KOPT-K1 (cell line): ENCODE measurements around the gene ZFAND2A.
"Not testable (repeated sequence)": the region's sequence is repeated elsewhere in the genome, so short reads cannot be mapped to it uniquely, and the experiment has no call there.

Source experiments
- H3K27ac ChIP-seq: fragments of 200-600 bp; sonication (generic); 2 replicates; pipeline ENCODE4 v1.5.1; 2016; ENCODE audit warnings: antibody characterized with exemption, mild to moderate bottlenecking, low read depth, low read length; ENCODE audit not compliant: poor library complexity, severe bottlenecking
- H3K36me3 ChIP-seq: fragments of 200-600 bp; sonication (generic); 2 replicates; pipeline ENCODE4 v1.5.1; 2017; ENCODE audit warnings: antibody characterized with exemption, mild to moderate bottlenecking, low read length, moderate library complexity; ENCODE audit not compliant: insufficient read depth
- H3K9me3 ChIP-seq: fragments of 200-600 bp; sonication (generic); 2 replicates; pipeline ENCODE4 v1.5.1; 2017; ENCODE audit warnings: antibody characterized with exemption, low read length, mild to moderate bottlenecking; ENCODE audit not compliant: insufficient read depth, poor library complexity, severe bottlenecking

ZFAND2A gene

DNA sequence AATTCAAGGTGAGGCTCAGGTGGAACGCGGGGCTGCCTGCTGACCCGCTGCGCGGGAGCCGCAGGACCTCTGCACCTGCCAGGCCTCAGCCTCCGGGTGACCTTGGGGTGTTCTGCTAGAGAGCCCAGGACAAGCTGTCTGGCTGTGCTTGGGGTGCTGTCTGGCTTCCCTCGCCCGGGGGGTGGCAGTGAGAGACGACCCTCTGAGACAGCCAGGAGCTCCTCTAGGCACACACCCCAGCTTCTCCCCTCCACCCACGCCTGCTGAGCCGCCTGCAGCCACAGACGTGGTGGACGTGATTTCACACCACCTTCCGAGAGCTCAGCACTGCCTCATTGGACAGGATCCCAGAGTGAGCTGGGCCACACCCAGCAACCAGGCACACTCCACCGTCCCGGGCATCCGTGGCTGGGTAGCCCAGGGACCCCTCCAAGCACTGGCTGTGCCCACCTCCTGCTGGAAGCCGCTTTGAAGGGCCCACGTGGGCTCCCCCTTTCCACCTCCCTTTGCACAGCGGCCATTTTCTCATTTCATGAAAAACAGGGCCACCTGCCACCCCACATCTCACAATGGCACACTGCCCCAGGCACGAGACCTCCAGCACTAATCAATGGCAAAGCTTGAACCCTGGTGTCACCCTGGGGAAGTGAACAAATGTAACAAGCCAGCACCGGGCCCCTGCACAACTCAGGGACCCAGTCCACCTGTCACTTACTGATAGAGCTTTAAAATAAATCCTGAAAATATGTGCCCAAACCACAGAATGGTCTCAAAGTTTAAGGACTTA lies 35.0 kb downstream of the ZFAND2A start:
- no peak overlapping the region for H3K27ac ChIP-seq
- H3K36me3 ChIP-seq, result peaks cover 42% of the 10 kb centered on the region; the same call in 1 of the 2 replicates
- no peaks in the 10 kb centered on the region for H3K9me3 ChIP-seq

DNA sequence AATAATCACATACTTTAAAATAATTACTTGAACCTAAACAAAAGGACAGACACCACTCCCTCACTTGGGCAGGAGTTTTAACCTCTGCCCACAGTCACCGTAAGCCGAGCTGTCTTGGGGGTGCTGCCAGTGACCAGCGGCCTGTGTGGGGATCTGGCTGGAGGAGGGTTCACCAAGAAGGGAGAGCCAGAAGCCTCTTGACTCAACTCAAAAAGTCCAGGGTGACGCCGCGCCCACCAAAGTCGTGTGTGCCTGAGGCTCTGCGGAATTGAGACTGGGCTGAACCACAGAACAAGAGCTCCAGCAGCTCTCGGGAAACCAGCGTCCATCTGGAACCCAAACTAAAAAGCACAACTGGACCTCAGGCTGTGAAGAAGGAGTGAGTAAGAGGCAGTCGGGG lies 35.8 kb downstream of the ZFAND2A start:
- Histone ChIP-seq H3K36me3 (peaks cover 38% of the 10 kb centered on the region; the same call in 1 of the 2 replicates), H3K27ac (no peak overlapping the region), H3K9me3 (no peaks in the 10 kb centered on the region)

DNA sequence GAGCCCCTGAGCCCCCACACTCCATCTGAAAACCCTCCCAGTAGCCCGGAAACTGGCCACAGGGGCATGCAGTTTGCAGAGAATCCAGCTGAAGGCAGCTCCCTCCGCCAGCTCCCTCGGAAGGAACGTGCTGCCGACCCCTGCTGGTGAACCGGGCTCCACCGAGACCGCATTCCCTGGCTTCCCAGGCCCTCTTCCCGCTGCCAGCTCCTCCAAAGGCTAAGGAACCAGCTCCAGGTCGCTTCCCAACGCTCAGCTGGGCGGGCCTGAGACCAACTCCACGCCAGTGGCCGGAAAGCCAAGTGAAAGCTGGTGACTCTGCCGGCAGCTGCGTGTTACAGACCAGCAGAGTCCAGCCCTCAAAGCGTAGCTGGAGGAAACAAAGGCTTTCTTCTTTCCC lies 36.3 kb downstream of the ZFAND2A start:
- Histone ChIP-seq H3K27ac (no peak overlapping the region), H3K36me3 (peaks cover 38% of the 10 kb centered on the region; the same call in 1 of the 2 replicates), H3K9me3 (no peaks in the 10 kb centered on the region)

DNA sequence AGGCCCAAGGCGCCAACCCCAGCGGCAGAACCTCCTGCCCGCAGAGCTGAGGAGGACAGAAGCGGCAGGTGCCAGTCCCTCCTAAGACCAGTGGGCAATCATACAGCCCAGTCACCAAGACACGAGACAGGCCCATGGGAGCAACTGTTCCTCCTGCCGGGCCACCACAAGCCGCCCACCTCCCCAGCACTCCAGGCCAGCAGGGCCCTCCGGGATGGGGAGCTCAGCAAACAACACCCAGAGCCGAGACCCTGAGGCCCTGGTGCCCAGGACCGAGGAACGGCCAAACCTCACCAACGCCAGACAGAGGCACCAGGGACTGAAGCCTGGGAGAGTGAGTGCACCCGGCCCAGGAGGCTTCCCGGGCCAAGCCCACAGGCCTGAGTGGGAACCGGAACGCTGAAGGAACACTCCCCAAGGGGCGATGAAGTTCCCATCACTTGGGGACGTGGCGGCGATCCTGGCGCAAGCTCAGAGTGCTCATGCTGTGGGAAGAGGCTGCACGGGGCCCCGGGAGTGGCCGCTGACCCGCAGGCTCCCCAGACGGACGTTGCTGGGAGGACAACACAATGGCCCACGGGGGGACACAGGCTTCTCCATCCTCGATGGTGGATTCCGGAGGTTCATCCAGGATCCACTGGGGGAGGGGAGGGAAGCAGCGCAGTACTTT lies 37.0 kb downstream of the ZFAND2A start:
- Histone ChIP-seq H3K9me3 (no peaks in the 10 kb centered on the region), H3K27ac (no peak overlapping the region)

DNA sequence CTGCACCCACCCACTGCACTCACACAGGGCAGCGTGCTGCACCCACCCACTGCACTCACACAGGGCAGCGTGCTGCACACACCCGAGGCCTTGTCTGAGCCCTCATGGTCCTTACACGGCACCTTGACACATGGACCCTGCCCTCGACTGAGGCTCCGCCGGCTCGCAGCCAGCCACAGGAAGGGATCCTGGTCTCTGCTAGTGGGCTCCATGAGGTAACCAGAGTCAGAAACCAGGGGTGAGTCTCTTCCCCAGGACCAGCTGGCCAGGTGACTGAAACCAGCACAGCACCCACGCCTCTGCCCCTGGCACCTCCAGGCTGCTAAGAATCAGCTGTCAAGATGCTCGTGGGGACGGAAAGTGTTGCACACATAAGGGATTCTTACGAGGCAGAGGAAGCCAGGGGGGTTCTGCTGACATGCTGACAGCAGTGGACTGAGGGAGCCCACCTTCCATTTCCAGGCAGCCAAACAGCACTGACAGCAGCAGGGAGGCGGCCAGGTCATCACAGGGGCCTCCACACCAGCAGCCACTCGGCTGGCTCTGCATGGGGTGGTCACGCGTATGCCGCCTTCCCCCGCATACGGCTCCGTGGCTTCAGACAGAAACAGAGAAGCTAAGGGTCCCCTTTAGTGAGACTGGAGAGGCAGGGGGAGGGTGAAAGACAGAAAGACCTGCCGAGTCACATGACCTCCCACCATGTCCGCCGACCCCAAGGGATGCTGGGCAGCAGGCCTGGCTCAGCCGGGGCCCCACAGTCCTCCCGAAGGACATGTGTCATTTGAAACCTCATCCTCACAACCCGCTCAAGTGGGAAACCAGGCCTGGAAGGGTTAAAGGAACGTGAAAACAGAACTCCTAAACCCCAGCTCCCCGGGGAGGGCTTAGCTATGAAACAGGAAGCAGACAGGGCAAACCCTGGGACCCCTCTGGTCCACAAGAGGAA lies 37.8 kb downstream of the ZFAND2A start:
- no peak overlapping the region for H3K27ac ChIP-seq
- peaks cover 37% of the 10 kb centered on the region; the same call in 1 of the 2 replicates for H3K36me3 ChIP-seq
- no peaks in the 10 kb centered on the region for H3K9me3 ChIP-seq

More for the DNA sequence above, 37.0 kb downstream of the ZFAND2A start:
- H3K36me3 ChIP-seq, result peaks cover 38% of the 10 kb centered on the region; the same call in 1 of the 2 replicates

DNA sequence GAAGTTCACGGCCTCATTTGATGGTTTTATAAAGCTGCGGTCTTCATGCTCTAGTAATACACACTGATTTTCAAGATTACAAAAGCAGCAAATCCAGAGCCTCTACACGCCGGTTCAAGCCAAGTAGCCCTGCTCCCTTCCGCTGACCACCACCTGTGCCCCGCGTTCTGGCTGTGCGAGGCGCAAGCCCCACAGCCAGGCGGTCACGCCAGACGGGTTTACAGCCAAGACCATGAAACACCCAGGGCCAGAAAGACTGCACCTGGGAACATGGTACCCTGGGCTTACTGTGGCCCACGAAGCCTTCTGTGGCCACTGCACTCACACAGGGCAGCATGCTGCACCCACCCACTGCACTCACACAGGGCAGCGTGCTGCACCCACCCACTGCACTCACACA lies 38.5 kb downstream of the ZFAND2A start:
- Histone ChIP-seq H3K9me3 (no peaks in the 10 kb centered on the region), H3K36me3 (peaks cover 31% of the 10 kb centered on the region; the same call in 1 of the 2 replicates), H3K27ac (no peak overlapping the region)

DNA sequence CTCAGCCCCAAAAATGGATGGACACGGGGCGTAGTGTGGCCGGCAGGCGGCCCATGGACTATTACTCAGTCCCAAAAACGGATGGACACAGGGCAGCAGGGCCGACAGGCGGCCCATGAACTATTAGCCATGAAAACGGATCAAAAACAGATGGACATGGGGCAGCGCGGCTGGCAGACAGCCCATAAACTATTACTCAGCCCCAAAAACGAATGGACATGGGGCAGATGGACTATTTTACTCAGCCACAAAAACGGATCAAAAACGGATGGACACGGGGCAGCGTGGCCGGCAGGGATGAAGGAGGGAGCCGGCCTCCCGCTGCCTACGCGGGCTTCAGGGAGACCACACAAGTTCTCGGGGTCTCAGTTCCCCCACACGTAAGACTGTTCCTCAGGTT lies 39.2 kb downstream of the ZFAND2A start:
- Histone ChIP-seq H3K27ac (no peak overlapping the region), H3K36me3 (peaks cover 24% of the 10 kb centered on the region; the same call in 1 of the 2 replicates), H3K9me3 (no peaks in the 10 kb centered on the region)

DNA sequence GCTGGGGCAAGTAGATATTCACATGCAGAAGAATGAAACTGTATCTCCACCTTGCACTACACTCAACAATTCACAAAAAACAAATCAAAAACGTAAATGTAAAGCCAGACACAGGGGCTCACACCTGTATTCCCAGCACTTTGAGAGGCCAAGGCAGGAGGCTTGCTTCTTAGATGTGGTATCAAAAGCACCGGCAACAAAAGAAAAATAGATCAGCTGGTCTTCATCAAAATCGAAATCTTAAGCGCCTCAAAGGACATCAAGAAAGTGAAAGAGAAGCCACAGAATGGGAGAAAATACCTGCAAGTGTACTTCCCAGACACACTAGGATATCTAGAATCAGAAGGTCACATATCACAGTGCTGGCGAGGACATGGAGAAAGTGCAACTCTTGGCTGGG lies 40.8 kb downstream of the ZFAND2A start:
- peaks cover 14% of the 10 kb centered on the region; the same call in 1 of the 2 replicates for H3K36me3 ChIP-seq
- no peak overlapping the region for H3K27ac ChIP-seq
- H3K9me3 ChIP-seq, result no peaks in the 10 kb centered on the region

DNA sequence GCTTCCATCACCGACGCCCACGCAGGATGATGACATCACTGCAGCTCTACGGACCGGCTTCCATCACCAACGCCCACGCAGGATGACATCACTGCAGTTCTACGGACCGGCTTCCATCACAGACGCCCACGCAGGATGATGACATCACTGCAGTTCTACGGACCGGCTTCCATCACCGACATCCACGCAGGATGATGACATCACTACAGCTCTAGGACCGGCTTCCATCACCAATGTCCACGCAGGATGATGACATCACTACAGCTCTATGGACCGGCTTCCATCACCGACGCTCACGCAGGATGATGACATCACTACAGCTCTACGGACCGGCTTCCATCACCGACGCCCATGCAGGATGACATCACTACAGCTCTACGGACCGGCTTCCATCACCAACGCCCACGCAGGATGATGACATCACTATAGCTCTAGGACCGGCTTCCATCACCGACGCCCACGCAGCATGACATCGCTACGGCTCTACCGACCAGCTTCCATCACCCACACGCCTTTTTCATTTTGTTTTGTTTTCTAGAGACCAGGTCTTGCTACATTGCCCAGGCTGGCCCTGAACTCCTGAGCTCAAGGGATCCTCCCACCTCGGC lies 42.6 kb downstream of the ZFAND2A start:
- Histone ChIP-seq H3K9me3 (no peaks in the 10 kb centered on the region), H3K27ac (no peak overlapping the region), H3K36me3 (no peaks in the 10 kb centered on the region)

DNA sequence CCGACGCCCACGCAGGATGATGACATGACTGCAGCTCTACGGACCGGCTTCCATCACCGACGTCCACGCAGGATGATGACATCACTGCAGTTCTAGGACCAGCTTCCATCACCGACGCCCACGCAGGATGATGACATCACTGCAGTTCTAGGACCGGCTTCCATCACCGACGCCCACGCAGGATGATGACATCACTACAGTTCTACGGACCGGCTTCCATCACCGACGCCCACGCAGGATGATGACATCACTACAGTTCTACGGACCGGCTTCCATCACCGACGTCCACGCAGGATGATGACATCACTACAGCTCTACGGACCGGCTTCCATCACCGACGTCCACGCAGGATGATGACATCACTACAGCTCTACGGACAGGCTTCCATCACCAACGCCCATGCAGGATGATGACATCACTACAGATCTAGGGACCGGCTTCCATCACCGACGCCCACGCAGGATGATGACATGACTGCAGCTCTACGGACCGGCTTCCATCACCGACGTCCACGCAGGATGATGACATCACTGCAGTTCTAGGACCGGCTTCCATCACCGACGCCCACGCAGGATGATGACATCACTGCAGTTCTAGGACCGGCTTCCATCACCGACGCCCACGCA lies 43.5 kb downstream of the ZFAND2A start:
- H3K36me3 ChIP-seq, H3K27ac ChIP-seq, H3K9me3 ChIP-seq: not testable (repeated sequence)

DNA sequence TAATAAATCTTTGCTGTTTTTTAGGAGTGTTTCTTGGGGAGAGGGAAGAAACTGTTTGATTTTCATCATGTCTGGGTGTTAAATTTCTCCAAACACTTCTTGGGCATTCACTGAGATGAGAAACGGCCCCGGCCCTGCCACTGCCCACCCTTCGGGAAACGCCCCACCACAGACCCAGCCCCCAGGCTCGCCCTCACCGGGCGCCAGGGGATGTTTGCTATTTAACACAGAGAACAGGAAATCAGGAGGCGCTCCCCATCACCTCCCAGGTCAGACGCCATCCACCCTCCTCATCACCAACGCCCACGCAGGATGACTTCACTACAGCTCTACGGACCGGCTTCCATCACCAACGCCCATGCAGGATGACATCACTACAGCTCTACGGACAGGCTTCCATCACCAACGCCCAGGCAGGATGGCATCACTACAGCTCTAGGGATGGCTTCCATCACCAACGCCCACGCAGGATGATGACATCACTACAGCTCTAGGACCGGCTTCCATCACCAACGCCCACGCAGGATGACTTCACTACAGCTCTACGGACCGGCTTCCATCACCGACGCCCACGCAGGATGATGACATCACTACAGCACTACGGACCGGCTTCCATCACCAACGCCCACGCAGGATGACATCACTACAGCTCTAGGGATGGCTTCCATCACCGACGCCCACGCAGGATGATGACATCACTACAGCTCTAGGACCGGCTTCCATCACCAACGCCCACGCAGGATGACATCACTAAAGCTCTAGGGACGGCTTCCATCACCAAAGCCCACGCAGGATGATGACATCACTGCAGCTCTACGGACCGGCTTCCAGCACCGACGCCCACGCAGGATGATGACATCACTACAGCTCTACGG lies 44.6 kb downstream of the ZFAND2A start:
- not testable (repeated sequence) for H3K36me3 ChIP-seq, H3K27ac ChIP-seq, H3K9me3 ChIP-seq

DNA sequence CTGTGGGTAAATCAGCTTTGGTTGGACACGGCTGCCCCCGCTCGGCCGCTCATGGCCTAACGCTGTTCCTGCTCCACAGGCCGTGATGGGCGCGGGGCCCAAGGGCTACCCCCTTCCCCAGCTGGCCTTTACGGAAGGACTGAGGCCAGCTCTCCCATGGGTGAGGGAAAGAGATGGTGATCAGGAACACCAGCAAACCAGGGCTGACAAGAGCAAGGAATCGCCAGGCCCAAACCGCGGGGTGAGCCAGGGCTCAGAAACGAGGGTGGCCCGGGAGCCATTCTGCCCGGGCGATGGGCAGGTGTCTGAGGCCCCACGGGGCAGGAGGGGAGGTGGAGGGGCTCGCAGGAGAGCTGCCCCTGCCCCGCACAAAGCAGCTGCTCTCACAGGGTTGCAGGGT lies 45.5 kb downstream of the ZFAND2A start:
- Histone ChIP-seq H3K36me3 (no peaks in the 10 kb centered on the region), H3K27ac (no peak overlapping the region), H3K9me3 (no peaks in the 10 kb centered on the region)

DNA sequence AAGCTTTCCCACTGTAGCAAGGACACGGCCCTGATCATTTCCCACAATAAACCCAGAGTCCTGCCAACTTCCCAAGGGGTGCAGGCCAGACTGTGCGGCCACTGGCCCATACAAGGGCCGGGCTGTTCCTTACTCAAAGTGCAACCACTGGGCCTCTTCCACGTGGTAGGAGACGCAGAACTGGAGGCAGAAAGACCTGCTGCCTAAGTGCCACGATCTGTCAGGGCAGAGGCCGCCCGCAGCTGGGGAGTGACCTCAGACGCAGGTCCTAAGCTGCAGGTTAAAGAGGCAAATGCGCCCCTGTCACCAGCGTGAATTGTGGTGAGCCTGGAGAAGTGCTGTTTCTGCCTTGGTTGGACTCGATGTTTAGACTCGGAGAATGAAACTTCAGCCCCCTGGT lies 45.9 kb downstream of the ZFAND2A start:
- no peak overlapping the region for H3K27ac ChIP-seq
- H3K9me3 ChIP-seq, result no peaks in the 10 kb centered on the region
- no peaks in the 10 kb centered on the region for H3K36me3 ChIP-seq
